AG10803 (cell line): ENCODE data around the gene CEBPG.
A peak's percentile ranks its signal among the peaks of the same experiment; 100 is the strongest.

Experiments used
- DNase-seq: peaks from one replicate; pipeline ENCODE4 v3.0.0; 2010; ENCODE audit warnings: low read depth
- H3K4me3 ChIP-seq: 2 replicates; pipeline ENCODE4 v1.5.1; 2011; ENCODE audit warnings: mild to moderate bottlenecking, low read length, control low read depth
- CTCF ChIP-seq: conservative IDR thresholded peaks from 2 replicates; pipeline ENCODE4 v1.5.1; 2011; ENCODE audit warnings: mild to moderate bottlenecking, low read length, control low read depth, inconsistent platforms

CEBPG gene

GRCh38 chr19:33333642-33334041, 39.9 kb upstream of the CEBPG start:
- no peak for DNase-seq
- no peak overlapping the region for H3K4me3 ChIP-seq
- no peak for TF ChIP-seq CTCF

- TF ChIP-seq CTCF, result no peak
Measured at GRCh38 chr19:33334271-33334670, 39.2 kb upstream of the CEBPG start.

GRCh38 chr19:33335446-33335845, 38.1 kb upstream of the CEBPG start:
- no peak overlapping the region for H3K4me3 ChIP-seq
- DNase-seq, result no peak
- no peak for TF ChIP-seq CTCF

More at GRCh38 chr19:33334271-33334670, 39.2 kb upstream of the CEBPG start:
- no peak for DNase-seq
- H3K4me3 ChIP-seq, result no peak overlapping the region

GRCh38 chr19:33339016-33339984, 34.2 kb upstream of the CEBPG start:
- H3K4me3 ChIP-seq, result no peak overlapping the region
- no peak for TF ChIP-seq CTCF
- DNase-seq, result no peak

GRCh38 chr19:33340991-33341390, 32.5 kb upstream of the CEBPG start:
- H3K4me3 ChIP-seq, result no peak overlapping the region
- no peak for TF ChIP-seq CTCF
- DNase-seq, result no peak

- TF ChIP-seq CTCF, result no peak
Measured at GRCh38 chr19:33343301-33343700, 30.2 kb upstream of the CEBPG start.

GRCh38 chr19:33343859-33344572, 29.5 kb upstream of the CEBPG start:
- H3K4me3 ChIP-seq, result no peak overlapping the region
- no peak for TF ChIP-seq CTCF

More at GRCh38 chr19:33343301-33343700, 30.2 kb upstream of the CEBPG start:
- H3K4me3 ChIP-seq, result no peak overlapping the region
- DNase-seq, result no peak

More at GRCh38 chr19:33343859-33344572, 29.5 kb upstream of the CEBPG start:
- DNase-seq, result peak; percentile 21
